Mesenchymal stem cell (in vitro differentiated cells and primary cell): ENCODE measurements around the gene PAK1IP1.
"Not testable (repeated sequence)": the region's sequence is repeated elsewhere in the genome, so short reads cannot be mapped to it uniquely, and the experiment has no call there.

Experiments
- DNase-seq: peaks from one replicate; pipeline ENCODE4 v3.0.0-alpha.2; 2013
- H2AFZ ChIP-seq: one replicate; pipeline ENCODE4 v1.6.1; 2013; ENCODE audit warnings: low read depth, mild to moderate bottlenecking, control low read depth, inconsistent platforms, low read length, moderate library complexity
- H2AK5ac ChIP-seq: 2 replicates; pipeline ENCODE4 v1.6.1; 2013; ENCODE audit warnings: low read length, moderate library complexity, mild to moderate bottlenecking, inconsistent platforms; ENCODE audit not compliant: severe bottlenecking
- H2BK120ac ChIP-seq: one replicate; pipeline ENCODE4 v1.6.1; 2013; ENCODE audit warnings: low read depth, mild to moderate bottlenecking, inconsistent platforms, low read length, moderate library complexity
- H2BK12ac ChIP-seq, 2 experiments: one replicate each; pipeline ENCODE4 v1.6.1; 2013; ENCODE audit warnings: inconsistent platforms in 2 of 2, low read length in 2 of 2, mild to moderate bottlenecking in 2 of 2, moderate library complexity in 2 of 2, control low read depth in 1 of 2
- H2BK15ac ChIP-seq: one replicate; pipeline ENCODE4 v1.6.1; 2013; ENCODE audit warnings: mild to moderate bottlenecking, low read depth, inconsistent platforms; ENCODE audit not compliant: poor library complexity, severe bottlenecking
- H2BK5ac ChIP-seq: 2 replicates; pipeline ENCODE4 v1.6.1; 2013; ENCODE audit warnings: low read depth, mild to moderate bottlenecking, low read length, control low read depth, inconsistent platforms; ENCODE audit not compliant: poor library complexity, severe bottlenecking
- H3K14ac ChIP-seq, 2 experiments: one replicate each; pipeline ENCODE4 v1.6.1; 2013; ENCODE audit warnings: inconsistent platforms in 2 of 2, low read length in 2 of 2, control low read depth in 1 of 2, mild to moderate bottlenecking in 1 of 2, moderate library complexity in 1 of 2
- H3K18ac ChIP-seq, 2 experiments: one replicate each; pipeline ENCODE4 v1.6.1; 2013; ENCODE audit warnings: inconsistent platforms in 2 of 2, low read length in 2 of 2, control low read depth in 1 of 2, low read depth in 1 of 2, mild to moderate bottlenecking in 1 of 2
- H3K23ac ChIP-seq, 2 experiments: one replicate each; pipeline ENCODE4 v1.6.1; 2013; ENCODE audit warnings: inconsistent platforms in 2 of 2, low read length in 2 of 2, mild to moderate bottlenecking in 2 of 2, moderate library complexity in 2 of 2, control low read depth in 1 of 2
- H3K27ac ChIP-seq: 2 replicates; pipeline ENCODE4 v1.5.1; 2013; ENCODE audit warnings: mild to moderate bottlenecking, moderate library complexity, low read length, control low read depth, inconsistent platforms; ENCODE audit not compliant: poor library complexity, severe bottlenecking
- H3K27me3 ChIP-seq, 2 experiments: 2 replicates each; pipeline versions ENCODE4 v1.6.1 to v1.7.0; 2013; ENCODE audit warnings: low read length in 2 of 2, mild to moderate bottlenecking in 2 of 2, moderate library complexity in 2 of 2, control low read depth in 1 of 2, inconsistent platforms in 1 of 2; ENCODE audit not compliant: control insufficient read depth in 1 of 2, insufficient read depth in 1 of 2
- H3K36me3 ChIP-seq, 2 experiments: 2 replicates each; pipeline versions ENCODE4 v1.6.1 to v1.7.0; 2013; ENCODE audit warnings: low read length in 2 of 2, control low read depth in 1 of 2, inconsistent platforms in 1 of 2, low read depth in 1 of 2, mild to moderate bottlenecking in 1 of 2; ENCODE audit not compliant: insufficient read depth in 2 of 2, control insufficient read depth in 1 of 2
- H3K4ac ChIP-seq, 2 experiments: one replicate each; pipeline ENCODE4 v1.6.1; 2013; ENCODE audit warnings: inconsistent platforms in 2 of 2, low read length in 2 of 2, mild to moderate bottlenecking in 2 of 2, moderate library complexity in 2 of 2, control low read depth in 1 of 2, low read depth in 1 of 2
- H3K4me1 ChIP-seq: 2 replicates; pipeline ENCODE4 v1.6.1; 2013; ENCODE audit warnings: low read depth, low read length, control low read depth; ENCODE audit not compliant: control insufficient read depth, insufficient read depth
- H3K4me2 ChIP-seq: 2 replicates; pipeline ENCODE4 v1.6.1; 2013; ENCODE audit warnings: low read length, mild to moderate bottlenecking, inconsistent platforms; ENCODE audit not compliant: poor library complexity, severe bottlenecking
- H3K4me3 ChIP-seq, 2 experiments: 2 replicates each; pipeline versions ENCODE4 v1.5.1 to v1.7.0; 2013; ENCODE audit warnings: low read length in 2 of 2, mild to moderate bottlenecking in 2 of 2, control low read depth in 1 of 2, low read depth in 1 of 2; ENCODE audit not compliant: insufficient read depth in 1 of 2
- H3K79me1 ChIP-seq: replicated peaks from 2 replicates; pipeline ENCODE4 v1.6.1; 2013; ENCODE audit warnings: mild to moderate bottlenecking, control low read depth, low read length, inconsistent platforms; ENCODE audit not compliant: poor library complexity, severe bottlenecking
- H3K9ac ChIP-seq: 2 replicates; pipeline ENCODE4 v1.7.0; 2013; ENCODE audit warnings: mild to moderate bottlenecking, low read length, moderate library complexity
- H3K9me3 ChIP-seq: 2 replicates; pipeline ENCODE4 v1.7.0; 2013; ENCODE audit warnings: mild to moderate bottlenecking, low read length; ENCODE audit not compliant: control insufficient read depth
- H4K8ac ChIP-seq: one replicate; pipeline ENCODE4 v1.6.1; 2013; ENCODE audit warnings: inconsistent platforms, mild to moderate bottlenecking, low read length, moderate library complexity
- H4K91ac ChIP-seq: one replicate; pipeline ENCODE4 v1.6.1; 2013; ENCODE audit warnings: mild to moderate bottlenecking, low read length, inconsistent platforms
- WGBS: methylation state at CpG from one replicate; pipeline ENCODE4 v1.1.7; 2013; ENCODE audit warnings: mixed read lengths; 5-methylcytosine and 5-hydroxymethylcytosine counted together

PAK1IP1 gene

DNA sequence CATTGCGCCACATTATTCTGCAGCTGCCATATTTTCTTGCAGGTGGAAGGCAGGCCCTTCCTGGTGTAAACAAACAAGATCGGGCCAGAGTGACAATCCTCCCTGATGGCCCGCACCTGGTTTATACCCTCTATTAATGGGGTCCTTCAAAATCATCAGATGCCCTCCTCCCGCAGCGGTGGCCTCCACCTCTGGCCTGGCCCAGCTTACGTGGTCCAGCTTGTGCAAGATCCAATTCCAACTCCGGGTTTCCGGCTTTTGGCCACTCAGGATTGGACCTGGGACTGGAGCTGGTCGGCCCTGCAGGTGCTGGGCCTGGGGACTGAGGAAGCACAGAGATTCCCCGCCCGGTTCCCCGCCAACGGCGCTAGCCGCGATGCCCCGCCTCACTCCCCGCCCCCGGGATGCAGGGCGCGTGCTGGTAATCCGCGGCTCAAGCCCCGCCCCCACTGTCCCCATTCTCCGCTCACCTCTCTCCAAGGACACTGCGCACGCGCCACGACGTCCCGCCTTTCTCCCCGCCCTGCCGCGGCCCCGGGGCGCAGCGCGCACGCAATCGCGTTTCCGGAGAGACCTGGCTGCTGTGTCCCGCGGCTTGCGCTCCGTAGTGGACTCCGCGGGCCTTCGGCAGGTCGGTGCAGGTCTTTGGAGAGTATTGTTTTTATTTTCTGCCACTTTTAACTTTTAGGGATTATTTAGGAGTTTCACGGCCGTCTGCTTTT, 52.6 kb downstream of the PAK1IP1 start, which contains the start of gene TMEM14B:
Gene TMEM14B (plus strand): TSS at position 555 of the 722 bp plus-strand sequence. CDS start 1,441 bp downstream, outside the sequence.
- 3% methylated on average over 50 of the region's 52 CpGs for WGBS

GRCh38 chr6:10749734-10750133, 55.0 kb downstream of the PAK1IP1 start:
- Histone ChIP-seq H3K4ac (no peak overlapping the region), H3K27me3 (no peaks in the 10 kb centered on the region), H4K8ac (no peak overlapping the region), H2AFZ (no peak overlapping the region), H2BK5ac (no peak overlapping the region), H3K23ac (no peak overlapping the region), H2AK5ac (no peak overlapping the region), H2BK120ac (no peak overlapping the region), H3K9me3 (no peaks in the 10 kb centered on the region), H3K14ac (no peak overlapping the region), H2BK12ac (no peak overlapping the region), H3K18ac (no peak overlapping the region), H3K4me1 (peaks cover 8% of the 10 kb centered on the region), H3K9ac (no peak overlapping the region), H3K4me3 (no peak overlapping the region), H3K27ac (no peak overlapping the region), H3K36me3 (peaks cover 31 to 51% of the 10 kb centered on the region in 2 experiments), H4K91ac (no peak overlapping the region), H2BK15ac (no peak overlapping the region), H3K79me1 (peaks cover 29% of the 10 kb centered on the region), H3K4me2 (no peak overlapping the region)
- no peak for DNase-seq
- 54% methylated on average over 2 of the region's 2 CpGs for WGBS

More for the DNA sequence above, 52.6 kb downstream of the PAK1IP1 start, which contains the start of gene TMEM14B:
- H2AFZ ChIP-seq, result peak within 1 kb of the TSS; percentile 60
- peak within 1 kb of the TSS; percentile 39 for H3K27ac ChIP-seq
- no peaks in the 10 kb centered on the region for H3K9me3 ChIP-seq
- no peak within 1 kb of the TSS for H3K14ac ChIP-seq
- H3K36me3 ChIP-seq, result peaks cover 18 to 38% of the 10 kb centered on the region in 2 experiments
- H2BK15ac ChIP-seq, result peak within 1 kb of the TSS; percentile 12
- peak within 1 kb of the TSS; percentile 52 for H4K8ac ChIP-seq
- peak within 1 kb of the TSS in 1 of 2 experiments; percentile 21 for H2BK12ac ChIP-seq
- H3K18ac ChIP-seq, result peak within 1 kb of the TSS; percentile 67 to 82
- H3K4me1 ChIP-seq, result peaks cover 8% of the 10 kb centered on the region
- H3K4me2 ChIP-seq, result peak within 1 kb of the TSS; percentile 82
- no peak within 1 kb of the TSS for H2BK120ac ChIP-seq
- H4K91ac ChIP-seq, result peak within 1 kb of the TSS; percentile 53
- H3K4ac ChIP-seq, result peak within 1 kb of the TSS; percentile 46 to 73
- H2AK5ac ChIP-seq, result no peak within 1 kb of the TSS
- H2BK5ac ChIP-seq, result no peak within 1 kb of the TSS
- no peaks in the 10 kb centered on the region for H3K27me3 ChIP-seq
- H3K4me3 ChIP-seq, result peak within 1 kb of the TSS; percentile 65 to 91
- DNase-seq, result peak; percentile 96
- H3K23ac ChIP-seq, result no peak within 1 kb of the TSS
- H3K9ac ChIP-seq, result peak within 1 kb of the TSS; percentile 97
- peaks cover 15% of the 10 kb centered on the region for H3K79me1 ChIP-seq

GRCh38 chr6:10750568-10750967, 55.8 kb downstream of the PAK1IP1 start:
- WGBS, result 85% methylated on average over 6 of the region's 6 CpGs
- peaks cover 34 to 57% of the 10 kb centered on the region in 2 experiments for H3K36me3 ChIP-seq
- not testable (repeated sequence) for H3K18ac ChIP-seq, H4K8ac ChIP-seq, H3K9me3 ChIP-seq, H2AFZ ChIP-seq, H2BK120ac ChIP-seq, H3K4me3 ChIP-seq, H2BK15ac ChIP-seq, H3K27me3 ChIP-seq, H3K4ac ChIP-seq, H3K27ac ChIP-seq, H4K91ac ChIP-seq, H3K9ac ChIP-seq, H2BK5ac ChIP-seq, DNase-seq, H2AK5ac ChIP-seq, H3K14ac ChIP-seq, H3K23ac ChIP-seq, H3K4me2 ChIP-seq, H2BK12ac ChIP-seq, H3K4me1 ChIP-seq
- H3K79me1 ChIP-seq, result peaks cover 33% of the 10 kb centered on the region

- H2BK5ac ChIP-seq, H3K18ac ChIP-seq, H2BK120ac ChIP-seq, H3K14ac ChIP-seq, H4K91ac ChIP-seq, H3K27me3 ChIP-seq, H3K4me3 ChIP-seq, H3K9me3 ChIP-seq, H3K9ac ChIP-seq, H3K4me2 ChIP-seq, DNase-seq, H4K8ac ChIP-seq, H2AFZ ChIP-seq, H3K4ac ChIP-seq, H2AK5ac ChIP-seq, H3K4me1 ChIP-seq, H3K27ac ChIP-seq, H2BK12ac ChIP-seq, H2BK15ac ChIP-seq, H3K23ac ChIP-seq: not testable (repeated sequence)
- Histone ChIP-seq H3K36me3 (peaks cover 36 to 68% of the 10 kb centered on the region in 2 experiments), H3K79me1 (peaks cover 39% of the 10 kb centered on the region)
- 94% methylated on average over 1 of the region's 5 CpGs for WGBS
These were observed 57.0 kb downstream of the PAK1IP1 start for GRCh38 chr6:10751757-10752156.
